Fibroblast of lung (primary cell): ENCODE measurements around the gene OR2D2. TPM values are rescaled to one million over a fixed set of nuclear protein-coding genes. Genes with fewer than 3 reads are reported as not detected.

ENCODE experiments used
- DNase-seq, 2 donors: peaks; one replicate each; pipeline versions ENCODE4 v3.0.0 to v3.0.0-alpha.2; 2010; ENCODE audit warnings: low read depth in 2 of 2
- H2AFZ ChIP-seq: 2 replicates; pipeline ENCODE4 v1.5.1; 2012; ENCODE audit warnings: low read length, control low read depth, inconsistent platforms
- H3K27ac ChIP-seq: 2 replicates; pipeline ENCODE4 v1.5.1; 2011; ENCODE audit warnings: low read length, control low read depth; ENCODE audit not compliant: insufficient read depth
- H3K27me3 ChIP-seq: 2 replicates; pipeline ENCODE4 v1.5.1; 2011; ENCODE audit warnings: mild to moderate bottlenecking, low read length; ENCODE audit not compliant: control insufficient read depth, insufficient read depth
- H3K36me3 ChIP-seq: 2 replicates; pipeline ENCODE4 v1.5.1; 2011; ENCODE audit warnings: low read length; ENCODE audit not compliant: control insufficient read depth, insufficient read depth
- H3K4me1 ChIP-seq: 2 replicates; pipeline ENCODE4 v1.5.1; 2011; ENCODE audit warnings: low read length; ENCODE audit not compliant: control insufficient read depth, insufficient read depth; ENCODE audit errors: extremely low read depth
- H3K4me2 ChIP-seq: 2 replicates; pipeline ENCODE4 v1.5.1; 2011; ENCODE audit warnings: low read length, control low read depth; ENCODE audit not compliant: insufficient read depth; ENCODE audit errors: extremely low read depth
- H3K4me3 ChIP-seq, 4 experiments: fragments of 200-600 bp in 1 of 4; sonication (generic) in 1 of 4; replicated peaks in 1 of 4; 2 replicates each; pipeline ENCODE4 v1.5.1; 2011 to 2016; ENCODE audit warnings: low read length in 4 of 4, low read depth in 3 of 4, mild to moderate bottlenecking in 3 of 4, control low read depth in 2 of 4, inconsistent platforms in 1 of 4, mixed read lengths in 1 of 4; ENCODE audit not compliant: insufficient read depth in 1 of 4; ENCODE audit errors: control extremely low read depth in 1 of 4
- H3K79me2 ChIP-seq: 2 replicates; pipeline ENCODE4 v1.5.1; 2012; ENCODE audit warnings: mild to moderate bottlenecking, low read length, inconsistent platforms; ENCODE audit not compliant: control insufficient read depth, insufficient read depth
- H3K9ac ChIP-seq: 2 replicates; pipeline ENCODE4 v1.5.1; 2011; ENCODE audit warnings: mild to moderate bottlenecking, low read length, control low read depth; ENCODE audit not compliant: insufficient read depth
- H3K9me3 ChIP-seq: 2 replicates; pipeline ENCODE4 v1.5.1; 2012; ENCODE audit warnings: low read depth, low read length; ENCODE audit not compliant: control insufficient read depth, insufficient read depth
- H4K20me1 ChIP-seq: 2 replicates; pipeline ENCODE4 v1.5.1; 2011; ENCODE audit warnings: low read length; ENCODE audit not compliant: control insufficient read depth, insufficient read depth; ENCODE audit errors: extremely low read depth
- CTCF ChIP-seq, 2 donors: IDR thresholded peaks in 1 of 2; conservative IDR thresholded peaks in 1 of 2; 1 replicate in 1 of 2; 2 replicates in 1 of 2; pipeline ENCODE4 v1.5.1; 2011 to 2012; ENCODE audit warnings: low read length in 2 of 2, control low read depth in 1 of 2, inconsistent platforms in 1 of 2, low read depth in 1 of 2, mild to moderate bottlenecking in 1 of 2
- EZH2 ChIP-seq: IDR thresholded peaks from 2 replicates; pipeline ENCODE4 v1.5.1; 2012; ENCODE audit warnings: low read length, control low read depth, mild to moderate bottlenecking; ENCODE audit errors: missing control alignments
- polyA plus RNA-seq, 2 donors: library from polyadenylated mRNA; depleted of rRNA in 1 of 2; stranded (reverse) in 1 of 2; unstranded in 1 of 2; fragments of >200 nt; gene quantifications; 2 replicates each; pipeline ENCODE4 v1.2.1, GENCODE V29; 2011 to 2012; ENCODE audit warnings: missing spikeins in 1 of 2
- total RNA-seq: library from RNA; depleted of rRNA; stranded (reverse); fragments of >200 nt; gene quantifications from 2 replicates; pipeline ENCODE4 v1.2.1, GENCODE V29; 2014

The OR2D2 gene
- total and polyA plus RNA-seq, 2 donors (not counting 1 experiment from before 2014, with no cell fraction given) = 0.33 TPM; not detected in 1

DNA sequence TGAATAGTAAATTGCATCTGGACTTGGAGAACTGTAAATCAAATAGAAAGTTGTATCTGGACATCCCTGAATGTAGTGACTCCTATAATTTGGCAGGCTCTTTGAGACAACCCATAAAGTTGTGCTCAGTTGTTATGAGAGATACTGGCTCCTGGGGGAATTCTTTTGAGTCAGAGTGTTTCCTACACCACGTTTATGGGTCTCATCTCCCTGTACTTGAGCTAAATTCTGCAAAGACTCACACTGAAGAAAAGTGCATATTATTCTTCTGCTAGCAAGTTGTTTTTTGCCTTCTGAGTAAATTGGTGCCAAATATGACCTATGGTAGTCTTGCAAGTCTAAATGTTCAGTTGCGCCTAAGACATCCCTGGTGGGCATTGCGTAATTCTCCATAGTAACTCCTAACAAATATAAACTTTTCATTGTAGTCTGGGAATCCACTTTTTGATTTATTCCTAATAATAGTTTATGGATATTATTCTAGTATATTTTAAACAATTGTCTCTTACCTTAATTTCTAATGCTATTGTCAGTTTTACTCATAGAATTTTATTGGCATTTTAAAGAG, 38.9 kb upstream of the OR2D2 start:
- H2AFZ ChIP-seq = no peak overlapping the region
- no peaks in the 10 kb centered on the region for H3K9me3 ChIP-seq
- no peaks in the 10 kb centered on the region for H4K20me1 ChIP-seq
- no peak overlapping the region for H3K4me2 ChIP-seq
- no peak overlapping the region for H3K4me3 ChIP-seq
- H3K79me2 ChIP-seq = no peaks in the 10 kb centered on the region
- peaks cover 5% of the 10 kb centered on the region for H3K4me1 ChIP-seq
- TF ChIP-seq CTCF (conservative IDR thresholded peaks at IDR 0.05 in 1 of 2, IDR thresholded peaks at IDR 0.05 in 1 of 2; ENCODE audit: low read depth in 1 of 2, low read length in 2 of 2) = no peak
- no peak for TF ChIP-seq EZH2
- H3K27ac ChIP-seq = no peak overlapping the region
- H3K36me3 ChIP-seq = no peaks in the 10 kb centered on the region
- DNase-seq = peak in 1 of 2 donors; percentile 48
- H3K27me3 ChIP-seq = no peaks in the 10 kb centered on the region
- no peak overlapping the region for H3K9ac ChIP-seq

DNA sequence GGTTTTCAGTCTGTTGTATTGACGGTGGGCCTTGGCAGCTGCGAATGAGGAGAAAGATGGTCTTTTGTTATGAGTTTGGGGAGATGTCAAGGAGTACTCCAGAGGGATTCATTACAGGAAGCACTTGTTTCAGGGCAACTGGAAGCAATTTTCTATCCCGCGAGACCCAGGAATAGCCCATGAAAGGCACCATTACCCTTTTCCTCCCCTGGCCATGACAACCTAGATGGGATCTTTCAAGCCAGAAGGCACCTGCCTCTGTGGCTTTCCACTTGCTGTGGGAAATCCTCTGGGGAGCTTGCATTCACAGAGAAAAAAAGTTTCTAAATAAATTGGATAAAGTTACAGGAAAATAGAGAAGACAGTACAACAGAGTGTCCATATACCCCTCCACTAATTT, 36.6 kb upstream of the OR2D2 start:
- H3K4me3 ChIP-seq = no peak overlapping the region
- no peak for DNase-seq
- H3K36me3 ChIP-seq = no peaks in the 10 kb centered on the region
- H3K9ac ChIP-seq = no peak overlapping the region
- no peaks in the 10 kb centered on the region for H3K9me3 ChIP-seq
- H3K4me2 ChIP-seq = no peak overlapping the region
- TF ChIP-seq EZH2 = no peak
- TF ChIP-seq CTCF (conservative IDR thresholded peaks at IDR 0.05 in 1 of 2, IDR thresholded peaks at IDR 0.05 in 1 of 2; ENCODE audit: low read depth in 1 of 2, low read length in 2 of 2) = no peak
- H3K79me2 ChIP-seq = no peaks in the 10 kb centered on the region
- H2AFZ ChIP-seq = no peak overlapping the region
- H3K27ac ChIP-seq = no peak overlapping the region
- peaks cover 5% of the 10 kb centered on the region for H3K4me1 ChIP-seq
- no peaks in the 10 kb centered on the region for H3K27me3 ChIP-seq
- no peaks in the 10 kb centered on the region for H4K20me1 ChIP-seq

- peaks cover 5% of the 10 kb centered on the region for H3K4me1 ChIP-seq
- peak overlapping the region; percentile 79 for H3K27ac ChIP-seq
- H3K9ac ChIP-seq = peak overlapping the region; percentile 72
- H3K9me3 ChIP-seq = no peaks in the 10 kb centered on the region
- H3K79me2 ChIP-seq = no peaks in the 10 kb centered on the region
- no peaks in the 10 kb centered on the region for H3K36me3 ChIP-seq
- H3K27me3 ChIP-seq = no peaks in the 10 kb centered on the region
- TF ChIP-seq EZH2 (no peak), CTCF (conservative IDR thresholded peaks at IDR 0.05 in 1 of 2, IDR thresholded peaks at IDR 0.05 in 1 of 2; ENCODE audit: low read depth in 1 of 2, low read length in 2 of 2) (no peak)
- no peaks in the 10 kb centered on the region for H4K20me1 ChIP-seq
- peak overlapping the region; percentile 100 for H2AFZ ChIP-seq
- peak overlapping the region; percentile 75 to 97 (median 90) for H3K4me3 ChIP-seq
- H3K4me2 ChIP-seq = peak overlapping the region; percentile 67
- DNase-seq = peak; percentile 17 to 42
Observed at GRCh38 chr11:6927030-6927617, 34.8 kb upstream of the OR2D2 start.
